GM19455 (cell line): ENCODE data around the gene SMPD4.
"Not testable (repeated sequence)": the region's sequence is repeated elsewhere in the genome, so short reads cannot be mapped to it uniquely, and the experiment has no call there.

Source experiments
- ATAC-seq: cut with Tn5 transposase; IDR thresholded peaks from one replicate; pipeline ENCODE4 v1.9.1; 2021; ENCODE audit not compliant: unreplicated experiment

Gene SMPD4

GRCh38 chr2:130187859-130188792 is 6.7 kb upstream of the SMPD4 start:
- ATAC-seq = not testable (repeated sequence)

GRCh38 chr2:130187268-130187667 is 5.9 kb upstream of the SMPD4 start:
- no peak for ATAC-seq

GRCh38 chr2:130186391-130186790 is 5.0 kb upstream of the SMPD4 start:
- no peak for ATAC-seq

- no peak for ATAC-seq
Observed at GRCh38 chr2:130185896-130186295, 4.5 kb upstream of the SMPD4 start.

- no peak for ATAC-seq
Observed at GRCh38 chr2:130185436-130185835, 4.0 kb upstream of the SMPD4 start.

- ATAC-seq = no peak
Observed at GRCh38 chr2:130183512-130184373, 2.3 kb upstream of the SMPD4 start.

GRCh38 chr2:130182826-130183511 is 1.6 kb upstream of the SMPD4 start:
- peak; percentile 32 for ATAC-seq

GRCh38 chr2:130181880-130182682 is 679 bp upstream of the SMPD4 start, which contains the start of gene MZT2B:
MZT2B (plus strand) TSS chr2:130182262; CDS start chr2:130182283, 21 bp downstream.
- peak; percentile 83 for ATAC-seq

- ATAC-seq = not testable (repeated sequence)
Observed at GRCh38 chr2:130180404-130181324, 738 bp downstream of the SMPD4 start.

- peak; percentile 77 for ATAC-seq
Observed at GRCh38 chr2:130174866-130175265, 6.5 kb downstream of the SMPD4 start.

- no peak for ATAC-seq
Observed at GRCh38 chr2:130169896-130170295, 11.5 kb downstream of the SMPD4 start.

GRCh38 chr2:130169163-130169562 is 12.2 kb downstream of the SMPD4 start:
- not testable (repeated sequence) for ATAC-seq

GRCh38 chr2:130166611-130167010 is 14.8 kb downstream of the SMPD4 start:
- ATAC-seq = not testable (repeated sequence)

GRCh38 chr2:130165293-130166016 is 15.9 kb downstream of the SMPD4 start:
- no peak for ATAC-seq

- ATAC-seq = no peak
Observed at GRCh38 chr2:130162968-130163367, 18.4 kb downstream of the SMPD4 start.

- ATAC-seq = not testable (repeated sequence)
Observed at GRCh38 chr2:130162486-130162885, 18.9 kb downstream of the SMPD4 start.

- ATAC-seq = not testable (repeated sequence)
Observed at GRCh38 chr2:130160838-130161705, 20.3 kb downstream of the SMPD4 start.
